HG03159 (cell line): ENCODE results near the gene CFAP97D1.

ENCODE experiments used
- ATAC-seq: cut with Tn5 transposase; IDR thresholded peaks from one replicate; pipeline ENCODE4 v1.9.1; 2021; ENCODE audit warnings: mild to moderate bottlenecking, moderate library complexity; ENCODE audit not compliant: unreplicated experiment

The CFAP97D1 gene

DNA sequence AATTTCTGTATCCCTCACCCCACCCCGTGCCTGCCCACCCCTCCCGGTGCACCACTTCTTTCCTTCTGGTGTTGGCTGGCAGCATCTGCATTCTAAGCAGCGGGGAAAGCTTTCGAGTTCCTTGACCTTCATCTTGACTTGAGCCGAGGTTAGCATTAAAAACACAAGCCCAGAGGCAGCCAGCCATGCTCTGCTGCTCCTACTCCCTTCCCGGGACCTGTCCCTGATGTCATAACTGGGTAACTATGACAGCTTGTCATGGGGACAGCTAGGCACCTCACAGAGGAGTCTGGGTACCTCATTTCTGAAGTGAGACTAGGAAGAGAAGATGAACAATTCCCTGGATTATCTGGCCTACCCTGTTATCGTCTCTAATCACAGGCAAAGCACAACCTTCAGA, at the start of gene CFAP97D1:
CFAP97D1 (plus strand) TSS at position 301 of the 400 bp plus-strand sequence; CDS start at position 329, 28 bp downstream.
- no peak for ATAC-seq

DNA sequence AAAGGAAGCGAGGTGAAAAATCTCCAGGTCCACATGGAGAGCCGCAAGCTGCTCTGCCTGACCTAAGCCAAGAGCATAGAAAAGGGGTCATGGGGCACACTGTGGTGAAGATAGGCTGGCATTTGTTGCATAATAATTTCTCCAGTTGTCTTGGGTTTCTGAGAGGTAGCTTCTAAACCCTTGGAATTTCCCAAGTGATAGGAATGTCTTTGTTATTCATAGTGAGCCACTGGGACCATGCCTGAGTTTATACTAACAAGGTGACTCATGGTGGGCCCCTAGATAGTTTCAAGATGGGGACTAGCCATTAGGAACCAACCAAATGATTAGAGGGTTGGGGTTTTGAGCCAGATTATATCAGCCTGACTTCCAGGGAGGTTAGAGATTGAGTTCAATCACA, 47.3 kb upstream of the CFAP97D1 start:
- no peak for ATAC-seq

DNA sequence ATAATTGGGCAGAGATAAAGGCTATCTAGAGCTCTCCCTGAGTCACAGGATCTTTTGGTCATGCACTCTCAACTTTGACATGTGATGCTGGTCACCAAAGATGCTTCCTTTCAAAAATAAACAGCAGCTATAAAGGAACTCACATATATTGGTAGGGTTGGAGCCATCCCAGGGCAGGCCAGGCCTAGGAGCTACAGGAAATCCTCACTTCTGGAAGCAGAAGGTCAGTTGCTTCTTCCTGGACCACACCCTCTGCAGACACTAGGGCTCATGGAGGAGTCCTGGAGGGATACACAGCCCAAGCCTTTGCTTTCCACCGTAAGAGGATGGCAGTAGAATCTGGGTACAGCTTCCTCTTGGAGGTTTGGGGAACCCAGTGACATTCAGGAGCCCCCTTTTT, 46.3 kb upstream of the CFAP97D1 start:
- no peak for ATAC-seq

DNA sequence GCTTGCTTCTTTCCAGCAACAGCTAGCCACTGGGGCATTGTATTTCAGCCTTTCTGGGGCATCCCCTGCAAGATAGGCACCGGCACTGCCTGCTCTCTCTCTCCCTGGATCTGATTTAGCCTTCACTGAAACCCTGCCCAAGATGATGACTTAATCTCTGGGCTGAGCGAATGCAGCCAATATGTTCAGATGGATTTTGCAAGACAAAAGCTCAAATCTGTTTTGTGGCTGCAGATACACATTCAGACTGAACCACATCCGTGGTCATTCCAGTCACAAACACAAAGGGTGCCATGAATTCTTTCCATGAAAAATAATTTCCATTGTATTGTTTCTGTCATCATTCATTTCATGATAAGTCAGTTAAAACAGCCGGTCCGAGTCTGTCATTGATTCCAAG, 45.9 kb upstream of the CFAP97D1 start:
- ATAC-seq: no peak

DNA sequence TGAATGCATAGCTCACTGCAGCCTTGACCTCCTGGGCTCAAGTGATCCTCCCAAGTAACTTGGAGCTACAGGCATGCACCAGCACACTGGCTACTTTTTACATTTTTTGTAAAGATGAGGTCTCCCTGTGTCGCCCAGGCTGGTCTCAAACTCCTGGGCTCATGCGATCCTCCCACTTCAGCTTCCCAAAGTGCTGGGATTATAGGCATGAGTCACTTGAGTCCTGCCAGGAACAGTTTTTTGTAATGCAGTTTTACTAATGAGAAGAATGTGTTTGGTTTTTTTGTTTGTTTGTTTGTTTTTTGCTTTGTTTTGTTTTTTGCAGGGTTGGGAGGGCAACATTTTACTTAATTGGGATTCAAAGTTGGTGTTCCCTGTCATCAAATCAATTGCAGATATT, 43.8 kb upstream of the CFAP97D1 start:
- ATAC-seq: no peak

DNA sequence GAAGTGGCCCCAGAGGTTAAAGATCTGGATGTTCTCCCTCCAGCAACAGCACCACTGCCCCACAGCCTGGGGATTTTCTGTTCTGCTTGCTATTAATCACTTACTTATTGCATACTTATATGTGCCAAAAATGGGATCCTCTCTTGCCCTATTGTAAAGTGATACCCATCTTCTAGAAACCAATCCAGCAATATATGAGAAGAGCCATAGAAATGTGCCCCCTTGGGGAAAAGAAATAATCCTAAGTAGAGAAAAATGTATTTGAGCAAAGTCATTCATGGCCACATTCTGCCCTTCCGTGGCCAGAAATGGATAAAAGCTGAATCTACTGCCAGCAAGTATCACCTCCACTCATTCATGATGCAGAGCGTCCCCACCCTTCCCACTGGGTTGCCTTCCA, 42.5 kb upstream of the CFAP97D1 start:
- ATAC-seq: no peak

DNA sequence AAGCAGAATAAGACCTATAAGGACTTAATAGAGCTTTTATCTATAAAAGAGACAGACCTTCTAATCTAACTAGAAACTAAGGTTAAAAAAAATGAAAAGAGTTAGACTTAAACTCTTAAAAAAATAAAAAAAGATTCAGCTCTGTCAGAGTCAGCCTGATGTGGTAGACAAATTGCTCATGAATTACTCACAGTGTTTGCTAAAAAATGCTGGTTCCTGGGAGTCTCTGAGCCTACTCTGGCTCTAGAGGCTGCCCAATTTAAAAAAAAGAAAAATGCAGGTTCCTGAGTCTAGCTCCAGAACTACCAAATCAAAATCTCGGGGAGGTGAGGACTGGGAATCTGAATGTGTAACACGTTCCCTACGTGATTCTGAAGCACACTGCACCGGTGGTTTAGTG, 39.7 kb upstream of the CFAP97D1 start:
- no peak for ATAC-seq

DNA sequence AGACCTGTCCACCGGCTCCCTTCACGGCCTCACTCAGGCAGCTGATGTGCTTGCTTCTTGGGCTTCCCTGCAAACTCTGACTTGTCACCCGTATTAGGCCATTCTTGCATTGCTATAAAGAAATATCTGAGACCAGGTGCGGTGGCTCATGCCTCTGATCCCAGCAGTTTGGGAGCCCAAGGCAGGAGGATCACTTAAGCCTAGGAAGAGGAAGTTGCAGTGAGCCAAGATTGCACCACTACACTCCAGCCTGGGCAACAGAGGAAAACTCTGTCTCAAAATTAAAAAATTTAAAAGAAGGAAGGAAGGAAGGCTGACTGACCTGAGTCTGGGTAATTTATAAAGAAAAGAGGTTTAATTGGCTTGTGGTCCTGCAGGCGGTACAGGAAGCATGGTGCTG, 38.6 kb upstream of the CFAP97D1 start:
- ATAC-seq: no peak

DNA sequence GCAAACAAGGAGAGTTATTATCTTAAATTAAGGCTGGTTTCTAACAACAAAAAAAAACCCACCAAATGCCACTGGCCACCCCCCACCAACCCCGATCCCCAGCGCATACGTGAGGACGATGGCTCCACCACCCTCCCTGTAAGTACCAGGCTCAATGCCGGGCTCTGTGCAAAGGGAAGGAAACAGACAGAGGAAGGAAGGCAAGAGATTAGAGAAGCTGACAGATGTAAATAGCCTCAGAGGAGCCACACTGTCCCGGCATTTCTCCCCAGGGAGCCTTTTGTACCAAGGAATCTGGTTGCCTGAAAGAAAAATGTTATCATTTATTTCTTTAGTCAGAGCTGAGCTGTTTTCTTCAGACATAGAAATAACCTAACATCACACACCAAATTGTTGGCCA, 34.7 kb upstream of the CFAP97D1 start:
- ATAC-seq: no peak

DNA sequence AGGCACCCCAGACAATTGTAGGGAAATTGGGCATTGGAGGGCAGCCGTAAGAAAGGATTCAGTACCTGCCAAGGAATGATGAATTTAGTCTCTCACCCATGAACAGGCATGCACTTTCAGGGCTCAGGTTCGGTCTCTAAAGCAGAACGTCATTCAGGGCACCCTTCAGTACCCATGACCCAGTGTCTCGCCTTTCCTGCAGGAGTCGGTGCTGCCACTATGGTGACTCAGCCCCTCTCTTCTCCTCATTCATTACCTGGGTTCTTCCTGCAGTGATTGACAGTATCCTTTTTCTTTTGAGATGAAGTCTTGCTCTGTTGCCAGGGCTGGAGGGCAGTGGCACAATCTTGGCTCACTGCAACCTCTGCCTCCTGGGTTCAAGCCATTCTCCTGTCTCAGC, 30.1 kb upstream of the CFAP97D1 start:
- no peak for ATAC-seq

DNA sequence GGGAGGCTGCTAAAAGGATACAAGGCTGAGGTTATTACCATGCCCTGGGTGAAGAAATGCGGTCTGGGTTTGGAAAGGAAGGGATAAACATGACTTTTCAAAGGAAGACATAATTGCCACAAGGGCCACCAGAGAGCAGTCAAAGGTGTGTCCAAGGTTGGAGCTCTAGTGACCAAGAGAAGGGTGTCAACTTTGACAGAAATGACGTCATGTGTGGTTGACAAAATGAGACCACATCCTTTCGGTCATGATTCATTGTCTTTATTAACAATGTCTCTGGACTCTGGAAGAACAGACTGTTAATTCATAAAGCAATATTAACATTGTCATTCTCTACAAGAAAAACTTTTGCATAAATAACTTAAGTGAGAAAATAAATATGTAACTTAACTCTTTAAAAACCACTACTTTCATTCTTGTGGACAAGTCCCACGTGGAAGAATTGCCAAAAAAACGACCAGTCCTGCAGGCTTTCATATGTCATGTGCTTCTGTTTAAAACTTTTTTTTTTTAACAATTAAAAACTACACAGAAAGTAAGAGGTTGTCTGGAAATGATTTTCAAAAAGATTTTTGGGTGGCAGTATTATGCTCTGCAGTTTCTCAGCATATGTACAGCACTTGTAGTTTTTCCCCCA, 26.6 kb upstream of the CFAP97D1 start:
- ATAC-seq: no peak

DNA sequence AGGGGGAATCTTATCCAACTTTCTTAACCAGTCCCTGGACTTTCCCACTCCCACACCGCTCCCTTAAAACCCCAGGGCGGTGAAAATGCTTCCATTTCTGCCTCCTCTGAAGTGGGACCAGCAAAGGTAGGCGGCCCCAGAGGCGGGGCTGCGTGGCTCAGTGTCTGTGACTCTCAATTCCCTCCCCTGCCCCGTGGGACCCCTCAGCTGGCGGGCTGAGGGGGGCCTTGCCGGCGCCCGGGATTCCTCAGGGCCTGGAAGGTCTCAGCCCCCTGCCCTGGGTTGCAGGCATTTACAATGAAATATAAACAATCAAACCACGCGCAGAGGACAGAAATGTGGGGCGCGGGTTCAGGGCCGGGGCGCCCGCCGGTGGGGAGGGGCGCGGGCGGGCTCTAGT, 25.3 kb upstream of the CFAP97D1 start:
- ATAC-seq: no peak

DNA sequence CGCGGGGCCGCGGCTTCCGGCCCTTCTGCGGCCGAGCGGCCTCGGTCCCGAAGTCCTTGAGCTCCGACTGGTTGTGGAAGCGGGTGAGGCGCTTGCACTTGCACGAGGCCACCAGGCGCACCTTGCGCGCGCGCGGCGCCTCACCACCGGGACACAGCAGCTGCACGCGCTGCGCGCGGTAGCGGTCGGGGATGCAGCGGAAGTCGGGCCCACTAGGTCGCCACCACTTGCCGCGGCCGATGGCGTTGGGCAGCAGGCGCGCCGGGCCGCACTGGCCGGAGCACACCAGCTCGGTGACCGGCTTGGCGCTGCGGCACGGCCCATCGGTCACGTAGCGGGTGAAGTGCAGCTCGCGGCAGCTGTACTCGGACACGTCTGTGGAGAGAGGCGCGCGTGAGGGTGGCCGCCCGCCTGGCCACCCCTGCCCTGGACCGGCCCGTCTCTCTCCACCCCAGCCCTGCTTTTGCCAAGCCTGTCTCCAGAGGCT, 24.8 kb upstream of the CFAP97D1 start:
- no peak for ATAC-seq

DNA sequence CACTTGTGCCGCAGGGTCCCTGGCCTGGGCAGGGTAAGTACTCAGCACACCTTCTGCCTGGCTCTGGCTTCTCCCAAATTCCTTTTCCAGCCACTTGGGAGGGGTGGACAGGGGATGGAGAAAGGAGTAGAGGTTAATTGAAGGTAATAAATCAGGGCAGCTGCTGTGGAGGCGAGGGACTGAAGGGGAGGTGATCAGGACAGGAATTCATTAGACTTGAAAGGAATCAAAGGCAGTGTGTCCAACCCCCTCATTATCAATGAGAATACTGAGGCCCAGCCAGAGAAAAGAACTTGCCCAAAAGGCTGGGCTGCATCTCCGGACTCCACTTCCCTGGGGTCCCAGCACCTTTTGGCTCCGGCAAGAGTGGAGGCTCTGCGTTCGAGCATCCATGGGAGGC, 24.0 kb upstream of the CFAP97D1 start:
- no peak for ATAC-seq

DNA sequence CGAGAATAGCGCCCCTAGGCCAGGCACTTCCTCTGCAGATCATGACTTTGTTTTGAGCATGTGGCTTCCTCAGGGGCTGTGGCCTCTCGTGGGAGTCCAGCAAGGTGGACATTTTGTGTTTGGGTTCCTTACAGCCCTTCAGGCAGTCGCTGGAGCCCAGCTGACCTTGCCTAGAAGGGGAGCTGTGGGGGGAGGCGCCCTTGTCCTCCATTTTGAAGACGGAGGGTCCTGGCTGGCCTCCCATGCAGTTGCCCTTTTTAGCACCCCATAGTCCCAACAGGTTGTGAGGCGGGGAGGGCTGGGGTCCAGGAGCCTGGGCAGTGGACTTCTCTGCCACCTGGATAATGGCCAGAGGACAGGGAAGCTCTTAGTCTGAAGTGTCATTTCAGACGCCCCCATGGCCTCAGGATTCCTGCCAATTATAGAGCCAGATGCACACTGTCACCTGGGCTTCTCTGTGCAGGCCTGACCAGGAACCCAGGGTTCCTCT, 23.0 kb upstream of the CFAP97D1 start:
- ATAC-seq: no peak

DNA sequence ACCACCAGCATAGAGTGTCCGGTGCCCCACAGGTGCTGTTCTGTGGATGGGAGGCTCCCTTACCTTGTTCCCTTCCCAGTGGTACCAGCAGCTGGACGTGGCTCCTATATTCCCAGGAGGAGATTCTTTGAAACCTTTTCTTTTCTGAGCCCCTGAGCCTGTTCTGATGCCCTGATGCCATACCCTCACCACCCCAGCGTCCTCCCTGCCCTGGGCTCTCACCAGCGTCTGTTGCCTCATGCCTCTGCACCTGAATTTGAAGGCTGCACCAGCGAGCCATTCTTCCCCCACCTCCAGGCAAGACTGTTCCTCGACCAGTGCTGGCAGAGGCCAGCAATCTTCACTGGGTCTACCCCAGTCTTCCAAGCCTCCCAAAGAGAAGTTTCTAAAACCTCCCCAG, 22.1 kb upstream of the CFAP97D1 start:
- ATAC-seq: no peak

DNA sequence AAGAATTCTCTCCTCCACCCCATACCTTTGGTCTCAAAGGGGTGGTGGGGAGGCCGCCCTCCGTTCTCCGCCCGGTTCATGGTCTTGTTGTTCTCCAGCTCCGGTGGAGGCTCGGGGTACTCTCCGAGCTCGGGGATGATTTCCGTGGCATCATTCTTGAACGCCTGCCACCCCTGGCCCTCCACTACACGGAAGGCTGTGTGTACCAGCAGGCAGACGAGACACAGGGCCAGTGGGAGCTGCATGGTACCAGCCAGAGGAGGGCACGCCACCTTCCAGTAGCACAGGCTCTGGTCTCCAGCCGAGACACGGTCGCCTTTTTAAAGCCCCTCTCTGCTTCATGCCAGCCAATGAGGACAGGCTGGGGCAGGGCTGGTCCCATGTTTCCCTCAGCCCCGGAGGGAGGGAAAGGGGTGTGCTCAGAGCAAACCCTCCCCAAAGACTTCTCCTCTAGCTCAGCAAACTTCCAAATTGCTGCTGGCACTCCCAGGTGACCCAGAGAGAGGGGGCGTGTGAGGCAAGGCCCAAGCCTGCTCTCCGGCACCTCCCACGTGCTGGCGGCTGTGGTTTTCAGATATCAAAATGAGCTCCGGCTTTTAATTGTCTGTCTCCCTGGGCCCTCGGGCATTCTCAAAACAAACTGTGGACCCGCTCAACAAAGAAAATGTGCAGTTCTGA, 21.6 kb upstream of the CFAP97D1 start, which contains the start of gene SOST:
SOST (minus strand) TSS at position 295 of the 678 bp plus-strand sequence; CDS start at position 245, 50 bp downstream.
- no peak for ATAC-seq

DNA sequence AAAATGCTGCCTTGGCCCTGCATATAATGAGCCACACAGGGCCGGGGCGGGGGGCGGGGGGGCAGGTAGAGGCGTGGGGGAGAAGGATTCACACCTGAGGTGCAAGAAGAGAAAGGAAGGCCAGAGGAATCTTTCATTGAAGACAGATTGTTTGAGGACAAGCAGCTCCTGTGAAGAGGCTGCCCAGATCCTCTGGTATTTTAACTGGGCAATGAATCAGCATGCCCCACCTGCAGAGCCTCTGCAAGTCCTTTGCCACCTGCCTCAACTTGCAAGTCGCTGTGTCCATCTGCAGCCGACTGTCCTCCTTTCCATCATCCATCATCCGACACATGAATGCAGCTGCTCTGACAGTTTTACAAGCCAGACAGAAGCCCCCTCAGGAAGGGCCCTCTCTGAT, 20.4 kb upstream of the CFAP97D1 start:
- no peak for ATAC-seq

DNA sequence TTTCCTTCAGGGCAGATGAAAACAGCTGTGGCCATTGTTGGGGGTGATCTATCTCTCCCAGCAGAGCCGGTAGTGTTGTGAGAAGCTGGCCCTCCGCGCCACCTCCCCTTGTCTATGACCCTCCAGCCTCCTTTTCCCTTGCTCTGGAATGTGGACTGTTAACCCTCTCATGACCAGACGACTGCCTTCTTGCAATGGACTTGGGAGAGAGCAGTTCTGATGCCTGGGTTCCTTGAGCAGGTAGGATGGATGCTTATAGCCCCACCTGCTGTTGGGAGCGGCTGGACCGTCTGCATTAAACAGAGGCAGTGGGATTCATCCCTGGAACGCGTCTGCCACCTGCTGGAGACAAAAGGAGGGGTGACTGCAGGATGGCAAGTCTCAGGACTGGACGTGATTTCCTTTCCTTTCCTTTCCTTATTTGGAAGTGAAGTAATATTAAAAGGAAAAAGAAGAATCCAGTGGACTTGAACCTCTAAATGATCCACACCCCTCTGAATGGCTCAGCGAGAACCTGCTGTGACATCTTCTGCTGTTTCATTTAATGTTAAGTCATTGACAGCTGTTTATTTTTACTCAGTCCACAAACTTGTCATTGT, 19.9 kb upstream of the CFAP97D1 start:
- no peak for ATAC-seq

DNA sequence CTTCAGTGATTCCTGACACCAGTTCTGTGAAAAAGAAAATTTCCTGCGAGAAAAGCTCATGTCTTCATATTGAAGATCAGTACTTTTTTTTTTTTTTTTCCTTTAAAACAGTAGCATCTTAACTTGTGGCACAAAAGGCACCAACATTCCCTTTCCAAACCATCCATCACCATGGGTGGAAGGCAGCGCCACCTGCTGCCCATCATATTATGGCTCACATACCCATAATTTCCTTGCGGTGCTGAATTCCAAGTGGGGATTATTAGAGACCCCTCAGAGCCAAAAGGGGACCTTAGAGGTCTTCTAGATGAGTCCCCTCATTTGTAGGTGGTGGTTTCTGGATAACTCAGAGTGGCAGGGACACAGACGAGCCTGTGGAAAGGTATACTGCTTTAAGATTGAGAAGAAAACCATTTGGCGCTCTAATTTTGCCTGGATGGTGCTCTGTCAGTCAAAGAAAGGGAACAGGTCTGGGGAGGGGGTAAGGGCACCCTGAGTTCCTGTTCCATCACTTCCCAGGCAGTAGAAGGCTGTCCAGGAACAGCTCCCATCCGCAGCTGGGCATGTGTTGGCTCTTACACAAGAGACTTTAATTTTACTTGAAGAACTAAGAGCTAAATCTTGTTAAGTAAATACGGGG, 13.7 kb upstream of the CFAP97D1 start:
- no peak for ATAC-seq

DNA sequence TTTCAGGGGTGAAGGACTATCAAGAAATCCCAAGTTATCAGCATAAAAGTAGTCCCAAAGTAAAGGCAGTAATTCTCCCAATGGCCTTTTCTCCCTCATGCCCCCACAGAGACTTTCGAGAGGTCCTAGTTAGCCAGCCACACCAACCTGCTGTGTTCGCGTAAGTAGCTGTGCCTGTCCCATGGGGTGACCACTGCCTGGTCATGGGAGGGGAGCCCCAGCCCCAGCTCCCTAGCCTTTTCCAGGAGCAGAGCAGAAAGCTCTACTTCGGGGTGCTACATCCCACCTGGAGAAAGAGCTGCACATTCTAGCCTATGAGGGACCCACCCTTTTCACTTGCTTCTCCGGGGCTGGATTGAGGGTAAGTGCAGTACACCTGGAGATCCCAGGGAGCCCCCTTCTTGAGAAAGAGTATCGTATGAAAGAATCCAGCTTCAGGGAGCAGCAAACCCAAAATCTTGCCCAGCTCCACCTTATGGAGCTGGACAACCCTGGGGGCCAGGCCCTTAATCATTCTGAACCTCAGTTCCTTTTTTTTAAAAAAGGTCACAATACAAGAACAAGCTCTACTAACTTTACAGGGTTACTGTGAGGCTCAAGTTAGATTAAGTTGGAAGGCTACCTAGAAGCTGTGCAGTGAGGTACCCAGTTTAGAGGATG, 13.1 kb upstream of the CFAP97D1 start:
- no peak for ATAC-seq
